Aorta (tissue), 5 donors: ENCODE data around the gene CCDC92. TPM values are rescaled to one million over a fixed set of nuclear protein-coding genes. Genes with fewer than 3 reads are reported as not detected.

Experiments used
- ATAC-seq: fragments of 200-7000 bp; cut with Tn5 transposase; one replicate; pipeline ENCODE4 v1.9.1; 2022; ENCODE audit warnings: moderate library complexity; ENCODE audit not compliant: low FRiP score
- DNase-seq, 2 donors: peaks; one replicate each; pipeline ENCODE4 v3.0.0-alpha.2; 2020
- H3K27ac ChIP-seq, 2 donors: one replicate each; pipeline ENCODE4 v1.5.1; 2013; ENCODE audit warnings: low read length in 2 of 2, mild to moderate bottlenecking in 2 of 2, moderate library complexity in 2 of 2, control low read depth in 1 of 2, inconsistent platforms in 1 of 2, low read depth in 1 of 2
- H3K27me3 ChIP-seq, 2 donors: one replicate each; pipeline ENCODE4 v1.6.1; 2013; ENCODE audit warnings: control low read depth in 1 of 2, low read length in 1 of 2, mild to moderate bottlenecking in 1 of 2, moderate library complexity in 1 of 2; ENCODE audit not compliant: insufficient read depth in 2 of 2, control insufficient read depth in 1 of 2
- H3K36me3 ChIP-seq, 2 donors: one replicate each; pipeline ENCODE4 v1.6.1; 2013; ENCODE audit warnings: control low read depth in 1 of 2, low read length in 1 of 2, mild to moderate bottlenecking in 1 of 2; ENCODE audit not compliant: insufficient read depth in 2 of 2, control insufficient read depth in 1 of 2
- H3K4me1 ChIP-seq, 2 donors: one replicate each; pipeline ENCODE4 v1.6.1; 2013; ENCODE audit warnings: low read length in 2 of 2, control low read depth in 1 of 2, mild to moderate bottlenecking in 1 of 2, moderate library complexity in 1 of 2; ENCODE audit not compliant: insufficient read depth in 2 of 2, control insufficient read depth in 1 of 2
- H3K4me3 ChIP-seq, 2 donors: one replicate each; pipeline ENCODE4 v1.5.1; 2013; ENCODE audit warnings: low read length in 2 of 2, control low read depth in 1 of 2, mild to moderate bottlenecking in 1 of 2
- H3K9me3 ChIP-seq: one replicate; pipeline ENCODE4 v1.6.1; 2013; ENCODE audit warnings: mild to moderate bottlenecking, low read length; ENCODE audit not compliant: control insufficient read depth
- WGBS, 2 donors: extraction: QIAGEN DNeasy Blood & Tissue Kit; methylation state at CpG; one replicate each; pipeline ENCODE4 v1.1.7; 2013; 5-methylcytosine and 5-hydroxymethylcytosine counted together
- intact Hi-C, 2 donors: fragments of 100-400 bp; cut with DNase I; formaldehyde crosslinking; loops; one replicate each; pipeline versions ENCODE4 v1.14.2 to v1.15.0; 2022
- polyA plus RNA-seq, 2 donors: library from polyadenylated mRNA; stranded (reverse); fragments of 200-250 nt; gene quantifications; one replicate each; pipeline ENCODE4 v1.2.3, GENCODE V29; 2013
- total RNA-seq, 2 donors: library from RNA; stranded (reverse); fragmentation: NEBNext Ultra II Directional; extraction: Animal tissue kit (Norgen Biotek cat#: 25700); gene quantifications; one replicate each; pipeline ENCODE4 v1.2.1, GENCODE V29; 2021
- donor health status: healthy with polysubstance abuse.
- donor health status: Bipolar disorder and iron deficiency.
- donor health status: DM: no; HTN: no; CAD: no.
- donor health status: DM: no; HTN: no; CAD: no.
- donor health status: DM: yes; HTN: yes; CAD: no.

The CCDC92 gene
- total and polyA plus RNA-seq, 4 donors: 46.3 to 70.8 (median 59.4) TPM

DNA sequence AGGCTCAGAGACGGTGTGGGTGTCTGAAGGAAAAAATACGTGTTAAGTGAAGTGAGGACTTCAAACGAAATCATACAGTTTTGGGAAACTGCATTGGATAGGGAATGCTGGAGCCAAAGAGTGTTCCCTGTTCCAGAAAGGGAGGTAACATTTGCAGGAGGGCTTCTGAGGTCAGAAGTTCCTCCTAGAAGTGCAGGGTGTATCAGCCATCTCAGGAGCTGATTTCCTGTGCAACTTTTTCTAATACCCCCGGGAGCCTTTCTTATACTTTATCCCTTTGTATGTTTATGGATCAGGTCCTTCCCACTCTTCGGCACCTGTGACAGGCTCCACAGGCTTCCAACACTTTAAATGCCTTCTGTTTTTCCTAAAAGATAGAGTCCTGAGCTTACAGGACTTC, 25.3 kb upstream of the CCDC92 start:
- intact Hi-C loops: no loop called here
- DNase-seq: no peak
- Histone ChIP-seq H3K4me3 (no peak overlapping the region), H3K4me1 (no peaks in the 10 kb centered on the region), H3K36me3 (peaks cover 4 to 5% of the 10 kb centered on the region in 2 donors), H3K27me3 (no peaks in the 10 kb centered on the region), H3K9me3 (no peaks in the 10 kb centered on the region), H3K27ac (no peak overlapping the region)
- no peak for ATAC-seq
- WGBS, 2 donors: 60 to 62% methylated on average over 5 of the region's 5 CpGs

DNA sequence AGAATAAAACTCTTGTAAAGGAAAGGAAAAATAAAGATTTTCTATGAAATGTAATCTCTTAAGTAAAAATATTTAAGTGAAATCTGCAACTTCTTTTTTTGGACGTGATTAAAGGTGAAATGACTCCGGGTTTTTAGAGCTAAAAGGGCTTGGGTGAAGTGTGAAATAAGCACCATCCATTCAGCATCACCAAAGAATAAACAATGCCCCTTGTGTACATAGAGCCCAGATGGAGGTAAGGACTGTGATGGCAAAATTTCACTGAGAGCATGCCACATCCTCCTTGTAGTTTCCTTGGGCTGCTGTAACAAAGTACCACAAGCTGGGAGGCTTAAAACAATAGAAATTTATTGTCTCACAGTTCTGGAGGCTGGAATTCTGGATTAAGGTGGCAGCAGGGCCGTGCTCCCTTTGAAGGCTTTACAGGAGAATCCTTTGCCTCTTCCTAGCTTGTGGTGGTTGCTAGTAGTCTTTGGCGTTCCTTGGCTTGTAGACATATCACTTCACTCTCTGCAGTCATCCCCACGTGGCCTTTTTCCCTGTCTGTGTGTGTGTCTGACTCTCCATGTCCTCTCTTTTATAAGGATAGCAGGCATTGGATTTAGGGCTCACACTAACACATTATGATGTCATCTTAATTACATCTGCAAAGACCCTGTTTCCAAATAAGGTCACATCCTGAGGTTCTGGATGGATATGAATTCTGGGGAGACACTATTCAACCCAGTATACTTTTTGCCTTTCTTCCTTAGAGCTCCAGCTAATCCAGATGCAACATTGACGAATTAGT, 24.6 kb upstream of the CCDC92 start:
- intact Hi-C loops: no loop called here
- 77 to 79% methylated on average over 6 of the region's 6 CpGs for WGBS, 2 donors
- DNase-seq: no peak
- ATAC-seq: no peak
- H3K27me3 ChIP-seq: no peaks in the 10 kb centered on the region
- H3K9me3 ChIP-seq: no peaks in the 10 kb centered on the region
- H3K36me3 ChIP-seq: peaks cover 4 to 5% of the 10 kb centered on the region in 2 donors
- H3K27ac ChIP-seq: no peak overlapping the region
- no peaks in the 10 kb centered on the region for H3K4me1 ChIP-seq
- no peak overlapping the region for H3K4me3 ChIP-seq

DNA sequence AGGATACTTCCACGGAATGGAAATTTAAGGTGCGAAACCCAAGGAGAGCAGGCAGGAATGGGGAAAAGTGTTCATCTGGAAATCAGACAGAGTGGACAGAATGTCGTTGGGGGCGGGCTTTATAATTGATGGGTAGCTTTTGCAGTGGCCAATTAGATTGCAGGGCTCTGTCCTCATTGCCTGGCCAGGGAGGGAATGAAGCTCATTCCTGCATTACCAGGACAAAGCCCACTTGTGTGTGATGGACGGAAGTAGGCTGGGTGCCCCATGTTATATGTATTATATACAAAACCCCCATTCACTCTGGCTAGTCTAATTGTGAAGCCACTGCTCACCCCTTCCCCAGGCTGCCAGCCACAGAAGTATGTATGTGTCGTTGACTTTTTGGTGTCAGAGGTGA, 23.9 kb upstream of the CCDC92 start:
- Histone ChIP-seq H3K4me3 (no peak overlapping the region), H3K27ac (no peak overlapping the region), H3K36me3 (peaks cover 4 to 5% of the 10 kb centered on the region in 2 donors), H3K4me1 (no peaks in the 10 kb centered on the region), H3K9me3 (no peaks in the 10 kb centered on the region), H3K27me3 (no peaks in the 10 kb centered on the region)
- ATAC-seq: no peak
- 85 to 87% methylated on average over 6 of the region's 6 CpGs for WGBS, 2 donors
- no peak for DNase-seq
- intact Hi-C loops: no loop called here

DNA sequence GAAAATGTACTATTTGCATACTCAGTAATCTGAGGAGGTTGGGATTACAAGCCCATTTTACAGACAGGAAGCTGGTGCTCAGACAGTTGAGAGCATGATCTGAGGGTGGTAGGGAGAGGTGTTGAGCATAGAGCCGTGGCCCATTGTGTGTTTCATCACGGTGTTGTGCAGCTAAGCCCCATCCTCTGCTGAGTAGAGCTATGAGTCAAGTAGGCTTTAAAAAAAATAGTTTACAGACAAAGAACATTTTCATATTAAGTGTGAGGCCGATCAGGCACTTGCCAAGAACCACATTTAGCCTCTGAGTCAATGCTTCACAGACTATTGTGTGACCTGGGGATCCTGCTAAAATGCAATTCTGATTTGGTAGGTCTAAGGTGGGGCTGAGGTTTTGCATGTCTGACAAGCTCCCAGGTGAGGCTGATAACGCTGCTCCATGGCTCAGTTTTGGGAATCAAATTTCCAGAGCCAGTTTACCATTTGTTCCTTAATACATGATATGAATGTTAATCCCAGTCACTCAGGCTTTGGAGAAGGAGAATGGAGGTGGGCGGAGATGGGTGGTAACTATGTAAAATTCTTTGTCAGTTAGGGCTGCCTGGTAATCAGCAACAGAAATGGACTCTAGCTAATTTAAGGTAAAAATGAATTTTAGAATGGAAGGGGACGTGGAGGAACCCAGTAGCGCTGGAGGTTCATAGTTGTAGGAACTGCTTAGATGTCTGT, 22.6 kb upstream of the CCDC92 start:
- intact Hi-C loops: no loop called here
- H3K27ac ChIP-seq: no peak overlapping the region
- no peaks in the 10 kb centered on the region for H3K4me1 ChIP-seq
- 59 to 63% methylated on average over 7 of the region's 7 CpGs for WGBS, 2 donors
- H3K4me3 ChIP-seq: no peak overlapping the region
- no peak for DNase-seq
- no peak for ATAC-seq
- H3K36me3 ChIP-seq: peaks cover 4 to 7% of the 10 kb centered on the region in 2 donors
- no peaks in the 10 kb centered on the region for H3K27me3 ChIP-seq
- H3K9me3 ChIP-seq: no peaks in the 10 kb centered on the region

DNA sequence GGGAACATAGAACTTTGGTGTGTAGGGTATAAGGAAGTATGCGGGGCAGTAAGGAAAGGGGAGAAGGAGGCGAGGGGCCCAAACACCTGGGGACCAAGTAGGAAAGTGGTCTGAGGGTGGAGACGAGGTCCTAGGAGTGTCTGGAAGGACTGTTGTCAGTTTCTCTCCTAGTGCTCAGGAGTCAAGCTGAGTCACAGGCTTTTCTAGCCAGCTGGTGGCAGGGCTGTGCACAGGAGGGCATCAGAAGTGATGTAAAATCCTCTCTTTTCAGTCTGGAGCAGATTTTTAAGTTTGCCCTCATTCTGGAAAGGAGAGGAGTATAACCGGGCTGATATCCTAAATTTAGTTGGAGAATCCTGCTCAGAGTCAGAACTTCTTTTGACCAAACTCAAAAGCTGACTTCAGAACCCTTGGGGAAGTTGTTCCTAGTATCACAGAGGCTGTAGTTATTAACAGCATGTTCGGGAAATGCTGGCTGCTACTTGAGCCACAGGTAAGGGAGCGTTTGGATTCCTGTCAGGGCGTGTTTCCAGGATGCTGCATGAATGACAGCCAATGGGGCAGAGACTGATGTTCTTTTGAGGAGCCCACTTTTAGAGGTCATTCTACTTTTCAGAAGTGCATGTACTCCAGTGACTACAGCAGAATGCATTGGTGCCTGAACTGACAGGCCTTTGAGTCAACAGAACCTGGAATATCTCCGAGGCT, 19.6 kb upstream of the CCDC92 start:
- DNase-seq (no peak), ATAC-seq (no peak)
- WGBS, 2 donors: 85 to 88% methylated on average over 8 of the region's 8 CpGs
- Histone ChIP-seq H3K4me1 (no peaks in the 10 kb centered on the region), H3K9me3 (no peaks in the 10 kb centered on the region), H3K27me3 (no peaks in the 10 kb centered on the region), H3K36me3 (peaks cover 0 to 2% of the 10 kb centered on the region in 2 donors), H3K4me3 (no peak overlapping the region), H3K27ac (no peak overlapping the region)
- intact Hi-C loops: no loop called here

DNA sequence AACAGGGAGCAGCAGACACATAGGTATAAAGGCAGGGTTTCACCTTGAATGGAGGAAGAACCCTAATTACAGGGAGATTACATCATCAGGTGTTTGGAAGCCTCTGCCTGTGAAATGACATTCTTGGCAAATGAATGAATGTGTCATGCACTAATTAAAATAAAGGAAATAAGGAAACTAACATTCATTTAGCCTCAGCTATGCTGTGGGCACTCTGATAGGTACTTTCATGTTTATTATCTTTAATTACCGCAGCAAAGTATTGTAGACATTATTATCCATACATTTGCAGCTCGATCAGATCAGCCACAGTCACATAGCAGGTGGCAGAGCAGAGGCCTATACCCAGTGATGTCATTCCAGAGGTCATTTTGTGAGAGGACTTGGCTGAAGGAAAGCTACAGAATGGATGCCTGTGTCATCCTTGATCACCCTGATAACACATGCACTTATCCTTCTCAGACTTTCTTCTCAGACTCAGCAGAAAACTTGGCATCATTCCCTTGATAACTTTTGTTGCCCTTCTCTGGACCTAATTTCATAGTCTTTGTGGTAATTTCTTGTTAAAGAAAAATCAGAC, 18.8 kb upstream of the CCDC92 start:
- WGBS, 2 donors: 93 to 94% methylated on average over 2 of the region's 2 CpGs
- Histone ChIP-seq H3K4me3 (no peak overlapping the region), H3K36me3 (peaks cover 0 to 2% of the 10 kb centered on the region in 2 donors), H3K9me3 (no peaks in the 10 kb centered on the region), H3K27me3 (no peaks in the 10 kb centered on the region), H3K27ac (no peak overlapping the region), H3K4me1 (no peaks in the 10 kb centered on the region)
- intact Hi-C loops: no loop called here
- DNase-seq (no peak), ATAC-seq (no peak)

DNA sequence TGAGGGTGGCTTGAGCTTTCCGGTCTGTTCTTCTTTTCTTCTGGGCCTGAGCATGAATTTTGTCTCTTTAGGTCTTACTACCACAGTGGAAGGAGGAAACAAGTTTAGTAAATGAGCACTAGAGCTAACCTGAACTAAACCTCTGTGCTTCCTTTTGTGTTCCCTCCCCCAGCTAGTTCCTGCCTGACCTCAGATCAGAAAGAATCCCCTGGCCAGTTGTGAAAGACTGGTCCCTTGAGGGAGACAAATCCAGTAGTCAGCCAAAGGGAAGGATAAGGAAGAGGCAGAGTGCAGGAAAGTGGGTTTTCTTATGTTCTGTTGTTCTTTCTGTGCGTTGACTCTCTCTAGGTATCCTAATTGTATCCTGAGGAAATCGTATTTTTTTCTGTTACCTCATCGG, 17.9 kb upstream of the CCDC92 start:
- Histone ChIP-seq H3K9me3 (no peaks in the 10 kb centered on the region), H3K27ac (no peak overlapping the region), H3K36me3 (peaks cover 0 to 2% of the 10 kb centered on the region in 2 donors), H3K4me1 (no peaks in the 10 kb centered on the region), H3K27me3 (no peaks in the 10 kb centered on the region), H3K4me3 (no peak overlapping the region)
- ATAC-seq: no peak
- intact Hi-C loops: no loop called here
- 70 to 75% methylated on average over 4 of the region's 4 CpGs for WGBS, 2 donors
- no peak for DNase-seq

DNA sequence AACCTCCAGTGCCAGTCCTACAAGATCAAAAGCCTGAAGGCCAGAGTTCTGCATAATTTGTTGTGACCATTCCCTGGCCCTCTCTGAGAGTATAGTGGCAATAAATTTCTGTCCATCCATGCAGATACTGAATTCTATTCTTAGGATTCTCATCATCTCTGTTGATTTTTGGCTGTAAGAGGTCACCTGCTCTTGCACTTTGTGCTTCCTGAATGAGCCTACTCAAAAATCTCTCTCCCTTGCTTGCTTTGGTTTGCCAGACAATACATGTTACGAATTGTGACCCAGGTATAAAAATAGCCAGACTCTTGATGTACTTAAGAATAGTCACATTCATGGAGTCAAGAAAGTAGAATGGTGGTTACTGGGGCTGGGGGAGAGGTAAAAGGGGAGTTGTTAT, 17.1 kb upstream of the CCDC92 start:
- H3K4me1 ChIP-seq: no peaks in the 10 kb centered on the region
- H3K36me3 ChIP-seq: peaks cover 0 to 2% of the 10 kb centered on the region in 2 donors
- no peaks in the 10 kb centered on the region for H3K9me3 ChIP-seq
- ATAC-seq (no peak), DNase-seq (no peak)
- intact Hi-C loops: no loop called here
- H3K27me3 ChIP-seq: no peaks in the 10 kb centered on the region
- H3K27ac ChIP-seq: no peak overlapping the region
- WGBS, 2 donors: 44 to 58% methylated on average over 1 of the region's 1 CpG
- no peak overlapping the region for H3K4me3 ChIP-seq
